Smooth muscle cell (in vitro differentiated cells): Measurements from ENCODE around the gene FGD5. TPM values are rescaled to one million over a fixed set of nuclear protein-coding genes. Genes with fewer than 3 reads are reported as not detected.

Experiments
- DNase-seq: peaks from one replicate; lab custom pipeline; 2025; ENCODE audit not compliant: unreplicated experiment; lab: John Stamatoyannopoulos, UW
- H2AFZ ChIP-seq: fragments of 200-600 bp; sonication (generic); 2 replicates; pipeline ENCODE4 v1.6.0; 2016; ENCODE audit warnings: antibody characterized with exemption, low read depth, mild to moderate bottlenecking
- H3F3A ChIP-seq: fragments of 200-600 bp; sonication (generic); 2 replicates; pipeline ENCODE4 v1.6.0; 2017; ENCODE audit warnings: antibody characterized with exemption, low read depth
- H3K27ac ChIP-seq: fragments of 200-600 bp; sonication (generic); 2 replicates; pipeline ENCODE4 v1.5.1; 2016; ENCODE audit warnings: low read depth, mild to moderate bottlenecking
- H3K27me3 ChIP-seq: fragments of 200-600 bp; sonication (generic); 2 replicates; pipeline ENCODE4 v1.6.1; 2016; ENCODE audit warnings: low read depth, mild to moderate bottlenecking
- H3K36me3 ChIP-seq: fragments of 200-600 bp; sonication (generic); 2 replicates; pipeline ENCODE4 v1.5.1; 2016; ENCODE audit warnings: low read depth
- H3K4me1 ChIP-seq: fragments of 200-600 bp; sonication (generic); 2 replicates; pipeline ENCODE4 v1.5.1; 2016; ENCODE audit warnings: low read depth
- H3K4me2 ChIP-seq: fragments of 200-600 bp; sonication (generic); 2 replicates; pipeline ENCODE4 v1.6.0; 2016; ENCODE audit warnings: mild to moderate bottlenecking
- H3K4me3 ChIP-seq: fragments of 200-600 bp; sonication (generic); 2 replicates; pipeline ENCODE4 v1.5.1; 2016; ENCODE audit warnings: mild to moderate bottlenecking
- H3K79me2 ChIP-seq: fragments of 200-600 bp; sonication (generic); 2 replicates; pipeline ENCODE4 v1.6.0; 2016; ENCODE audit warnings: low read depth, mild to moderate bottlenecking
- H3K9ac ChIP-seq: fragments of 200-600 bp; sonication (generic); 2 replicates; pipeline ENCODE4 v1.6.0; 2016; ENCODE audit warnings: low read depth
- H3K9me3 ChIP-seq: fragments of 200-600 bp; sonication (generic); replicated peaks from 2 replicates; pipeline ENCODE4 v1.5.1; 2016; ENCODE audit warnings: low read depth
- H4K20me1 ChIP-seq: fragments of 200-600 bp; sonication (generic); 2 replicates; pipeline ENCODE4 v1.6.0; 2016; ENCODE audit warnings: low read depth
- CTCF ChIP-seq: fragments of 200-600 bp; sonication (generic); IDR thresholded peaks from 2 replicates; pipeline ENCODE4 v1.5.1; 2017; ENCODE audit warnings: borderline replicate concordance, mild to moderate bottlenecking, antibody characterized with exemption; ENCODE audit not compliant: insufficient read depth, poor library complexity, severe bottlenecking
- WGBS: methylation state at CpG from one replicate; pipeline ENCODE4 v1.1.7; 2016; ENCODE audit warnings: low lambda C conversion rate; 5-methylcytosine and 5-hydroxymethylcytosine counted together
- polyA plus RNA-seq: library from polyadenylated mRNA; unstranded; fragments of >200 nt; fragmentation: Nextera tagmentation; extraction: Ambion mirVana; gene quantifications from 2 replicates; pipeline ENCODE4 v1.2.1, GENCODE V29; 2016
- total RNA-seq: library from RNA; depleted of rRNA; stranded (reverse); fragments of >200 nt; gene quantifications from 2 replicates; pipeline ENCODE4 v1.2.3, GENCODE V29; 2014

Gene FGD5
- total and polyA plus RNA-seq, 2 experiments from 2014 or later = 0.63 to 0.71 TPM

- no peak for DNase-seq
- 78% methylated on average over 13 of the region's 13 CpGs for WGBS
- peaks cover 7% of the 10 kb centered on the region for H3K27me3 ChIP-seq
Observed at GRCh38 chr3:14803101-14803980, 15.4 kb upstream of the FGD5 start.

GRCh38 chr3:14803981-14804834, 14.6 kb upstream of the FGD5 start:
- DNase-seq = no peak
- no peaks in the 10 kb centered on the region for H3K9me3 ChIP-seq
- H2AFZ ChIP-seq = no peak overlapping the region
- no peaks in the 10 kb centered on the region for H3K4me1 ChIP-seq
- H4K20me1 ChIP-seq = no peaks in the 10 kb centered on the region
- no peak overlapping the region for H3K9ac ChIP-seq
- H3K79me2 ChIP-seq = no peaks in the 10 kb centered on the region
- WGBS = 80% methylated on average over 11 of the region's 12 CpGs
- H3K36me3 ChIP-seq = no peaks in the 10 kb centered on the region
- H3K4me3 ChIP-seq = no peak overlapping the region
- peaks cover 15% of the 10 kb centered on the region for H3K27me3 ChIP-seq
- H3F3A ChIP-seq = no peaks in the 10 kb centered on the region
- no peak for TF ChIP-seq CTCF
- H3K27ac ChIP-seq = no peak overlapping the region
- H3K4me2 ChIP-seq = no peak overlapping the region

More at GRCh38 chr3:14803101-14803980, 15.4 kb upstream of the FGD5 start:
- Histone ChIP-seq H3K9ac (no peak overlapping the region), H4K20me1 (no peaks in the 10 kb centered on the region), H3K9me3 (no peaks in the 10 kb centered on the region), H3K36me3 (no peaks in the 10 kb centered on the region), H3K4me1 (no peaks in the 10 kb centered on the region), H3K4me2 (no peak overlapping the region), H3K27ac (no peak overlapping the region), H2AFZ (no peak overlapping the region), H3F3A (no peaks in the 10 kb centered on the region), H3K4me3 (no peak overlapping the region), H3K79me2 (no peaks in the 10 kb centered on the region)
- TF ChIP-seq CTCF = no peak

- no peak for DNase-seq
- 67% methylated on average over 7 of the region's 7 CpGs for WGBS
- no peak overlapping the region for H3K4me2 ChIP-seq
Observed at GRCh38 chr3:14804835-14805780, 13.7 kb upstream of the FGD5 start.

More at GRCh38 chr3:14804835-14805780, 13.7 kb upstream of the FGD5 start:
- no peak overlapping the region for H2AFZ ChIP-seq
- no peaks in the 10 kb centered on the region for H4K20me1 ChIP-seq
- H3K4me3 ChIP-seq = no peak overlapping the region
- TF ChIP-seq CTCF = no peak
- H3K27ac ChIP-seq = no peak overlapping the region
- H3K36me3 ChIP-seq = no peaks in the 10 kb centered on the region
- peaks cover 4% of the 10 kb centered on the region for H3K4me1 ChIP-seq
- no peaks in the 10 kb centered on the region for H3F3A ChIP-seq
- H3K9ac ChIP-seq = no peak overlapping the region
- H3K79me2 ChIP-seq = no peaks in the 10 kb centered on the region
- peaks cover 24% of the 10 kb centered on the region for H3K27me3 ChIP-seq
- no peaks in the 10 kb centered on the region for H3K9me3 ChIP-seq
